Esophagus squamous epithelium (tissue), 4 donors: Measurements from ENCODE around the gene NLGN3.

Source experiments
- CTCF ChIP-seq, 6 experiments: fragments of 450-650 bp in 4 of 6; fragments of 200-600 bp in 2 of 6; sonication (generic) in 2 of 6; IDR thresholded peaks; one replicate each; pipeline ENCODE4 v1.5.1; 2016 to 2019; ENCODE audit warnings: antibody characterized with exemption in 6 of 6, mild to moderate bottlenecking in 4 of 6, moderate library complexity in 4 of 6
- POLR2A ChIP-seq, 4 donors: fragments of 450-650 bp; IDR thresholded peaks; one replicate each; pipeline ENCODE4 v1.6.1; 2017; ENCODE audit warnings: antibody characterized with exemption in 4 of 4, mild to moderate bottlenecking in 4 of 4, moderate library complexity in 3 of 4

DNA sequence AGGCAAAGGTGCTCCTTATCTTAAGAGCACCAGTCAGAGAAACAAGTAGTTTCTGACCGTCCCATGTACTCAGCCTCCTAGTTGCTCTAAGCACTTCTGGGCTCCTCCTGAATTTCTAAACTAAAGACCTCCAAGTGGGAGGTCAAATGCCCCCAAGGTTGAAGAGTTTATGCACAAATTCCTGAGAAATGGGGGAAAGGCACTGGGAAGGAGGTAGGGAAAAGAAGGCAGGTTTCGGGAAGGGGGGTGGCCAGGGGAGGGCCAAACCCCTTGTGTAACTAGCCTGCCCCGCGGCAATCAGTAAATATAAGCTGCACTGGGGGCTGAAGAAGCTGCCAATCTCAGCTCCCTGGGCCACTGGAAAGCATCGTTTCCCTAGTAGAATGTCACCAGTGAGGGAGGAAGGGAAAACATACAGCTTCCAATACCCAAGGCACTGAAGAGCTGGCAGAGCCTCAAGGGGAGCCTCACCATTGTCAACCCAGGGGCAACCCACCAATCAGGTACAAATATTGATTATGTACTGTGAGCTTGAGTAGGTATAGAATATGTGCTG, 45.6 kb upstream of the NLGN3 start:
- TF ChIP-seq POLR2A (IDR thresholded peaks at IDR 0.05) (no peak), CTCF (IDR thresholded peaks at IDR 0.05) (no peak)
